Cardiac fibroblast (primary cell): ENCODE measurements around the gene WWC1.

ENCODE experiments used
- DNase-seq, 2 donors: peaks; one replicate each; pipeline versions ENCODE4 v3.0.0 to v3.0.0-alpha.2; 2010; ENCODE audit warnings: low read depth in 2 of 2
- H3K4me3 ChIP-seq, 2 donors: replicated peaks in 1 of 2; 1 replicate in 1 of 2; 2 replicates in 1 of 2; pipeline ENCODE4 v1.5.1; 2011; ENCODE audit warnings: low read depth in 2 of 2, low read length in 2 of 2, mild to moderate bottlenecking in 2 of 2, moderate library complexity in 1 of 2
- TF ChIP-seq, protein P1 (sequence below): IDR thresholded peaks from one replicate; pipeline ENCODE4 v1.5.1; 2011; ENCODE audit warnings: low read depth, mild to moderate bottlenecking, low read length, inconsistent platforms

The WWC1 gene

DNA sequence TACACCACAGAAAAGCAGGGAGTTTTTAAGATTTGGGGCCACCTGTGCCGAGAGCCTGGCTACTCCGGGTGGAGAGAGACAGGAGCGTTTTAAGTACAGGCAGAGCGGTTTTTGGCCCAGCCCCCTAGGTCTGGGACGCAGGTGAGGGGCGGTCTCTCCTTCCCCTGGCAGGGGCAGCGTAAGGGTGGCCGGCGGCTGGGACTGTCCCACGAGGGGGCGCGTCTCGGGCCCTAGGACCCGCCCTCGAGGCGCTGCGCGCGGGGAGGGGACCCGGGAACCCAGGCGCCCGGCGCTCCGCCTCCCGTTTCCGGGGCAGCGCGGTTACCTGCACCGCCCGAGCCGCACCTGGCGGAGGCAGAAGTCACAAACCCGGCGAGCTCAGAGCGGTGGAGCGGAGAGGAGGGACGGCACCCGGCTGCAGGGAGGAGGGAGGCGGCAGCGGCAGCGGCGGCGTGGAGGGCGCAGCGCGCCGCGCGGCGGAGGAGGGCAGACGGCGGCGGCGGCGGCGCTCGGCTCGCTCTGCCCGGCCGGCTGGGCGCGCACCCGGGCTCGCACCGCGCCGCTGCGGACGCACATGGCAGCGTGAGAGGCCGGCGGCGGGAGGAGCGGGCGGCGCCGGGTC is at the start of gene WWC1:
WWC1 (plus strand) TSS at position 304 of the 622 bp plus-strand sequence. CDS start 508 bp downstream, outside the sequence.
- DNase-seq: peak in 1 of 2 donors; percentile 37
- TF ChIP-seq, protein P1, sequence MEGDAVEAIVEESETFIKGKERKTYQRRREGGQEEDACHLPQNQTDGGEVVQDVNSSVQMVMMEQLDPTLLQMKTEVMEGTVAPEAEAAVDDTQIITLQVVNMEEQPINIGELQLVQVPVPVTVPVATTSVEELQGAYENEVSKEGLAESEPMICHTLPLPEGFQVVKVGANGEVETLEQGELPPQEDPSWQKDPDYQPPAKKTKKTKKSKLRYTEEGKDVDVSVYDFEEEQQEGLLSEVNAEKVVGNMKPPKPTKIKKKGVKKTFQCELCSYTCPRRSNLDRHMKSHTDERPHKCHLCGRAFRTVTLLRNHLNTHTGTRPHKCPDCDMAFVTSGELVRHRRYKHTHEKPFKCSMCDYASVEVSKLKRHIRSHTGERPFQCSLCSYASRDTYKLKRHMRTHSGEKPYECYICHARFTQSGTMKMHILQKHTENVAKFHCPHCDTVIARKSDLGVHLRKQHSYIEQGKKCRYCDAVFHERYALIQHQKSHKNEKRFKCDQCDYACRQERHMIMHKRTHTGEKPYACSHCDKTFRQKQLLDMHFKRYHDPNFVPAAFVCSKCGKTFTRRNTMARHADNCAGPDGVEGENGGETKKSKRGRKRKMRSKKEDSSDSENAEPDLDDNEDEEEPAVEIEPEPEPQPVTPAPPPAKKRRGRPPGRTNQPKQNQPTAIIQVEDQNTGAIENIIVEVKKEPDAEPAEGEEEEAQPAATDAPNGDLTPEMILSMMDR: no peak
- H3K4me3 ChIP-seq: peak within 1 kb of the TSS; percentile 50 to 52

DNA sequence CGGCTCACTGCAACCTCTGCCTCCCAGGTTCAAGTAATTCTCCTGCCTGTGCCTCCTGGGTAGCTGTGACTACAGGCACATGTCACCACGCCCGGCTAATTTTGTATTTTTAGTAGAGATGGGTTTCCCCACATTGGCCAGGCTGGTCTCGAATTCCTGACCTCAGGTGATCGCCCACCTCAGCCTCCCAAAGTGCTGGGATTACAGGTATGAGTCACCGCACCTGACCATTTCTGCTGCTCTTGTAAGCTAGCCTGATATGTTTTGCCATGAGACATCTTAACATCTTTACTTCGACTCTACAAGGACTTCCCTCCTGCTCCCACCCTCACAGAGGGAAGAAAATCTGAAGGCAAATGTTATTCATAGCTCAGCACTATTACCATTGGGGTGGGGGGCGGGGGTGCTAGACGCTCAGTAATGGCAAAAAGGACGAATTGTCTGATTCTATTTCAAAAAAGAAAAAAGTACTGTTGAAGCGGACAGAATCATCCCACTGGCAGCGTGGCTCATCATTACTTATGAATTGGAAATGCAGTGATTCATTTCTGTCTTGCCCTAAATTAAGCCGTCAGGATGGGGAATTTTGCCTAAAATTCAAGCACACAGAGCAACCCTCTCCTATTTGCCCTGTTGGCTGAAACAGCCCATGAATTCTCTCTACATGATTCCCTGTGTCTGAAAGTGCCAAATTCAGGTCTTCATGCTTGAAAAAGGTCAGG is 46.4 kb upstream of the WWC1 start:
- no peak overlapping the region for H3K4me3 ChIP-seq
- TF ChIP-seq, protein P1: no peak
- no peak for DNase-seq

DNA sequence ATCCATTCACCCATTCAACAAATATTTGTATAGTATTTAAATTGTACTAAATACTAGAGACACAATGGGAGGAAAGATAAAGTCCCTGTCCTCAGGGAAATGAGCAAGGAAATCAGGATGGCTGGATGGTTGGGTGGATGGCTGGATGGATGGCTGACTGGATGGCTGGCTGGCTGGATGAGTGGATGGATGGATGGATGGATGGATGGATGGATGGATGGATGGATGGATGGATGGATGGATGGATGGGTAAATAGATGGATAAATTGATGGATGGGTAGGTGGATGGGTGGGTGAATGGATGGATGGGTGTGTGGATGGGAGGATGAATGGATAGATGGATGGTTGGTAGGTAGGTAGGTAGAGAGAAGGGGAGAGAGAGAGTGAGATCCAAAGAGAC is 41.5 kb upstream of the WWC1 start:
- TF ChIP-seq, protein P1: no peak
- H3K4me3 ChIP-seq: no peak overlapping the region
- DNase-seq: no peak

DNA sequence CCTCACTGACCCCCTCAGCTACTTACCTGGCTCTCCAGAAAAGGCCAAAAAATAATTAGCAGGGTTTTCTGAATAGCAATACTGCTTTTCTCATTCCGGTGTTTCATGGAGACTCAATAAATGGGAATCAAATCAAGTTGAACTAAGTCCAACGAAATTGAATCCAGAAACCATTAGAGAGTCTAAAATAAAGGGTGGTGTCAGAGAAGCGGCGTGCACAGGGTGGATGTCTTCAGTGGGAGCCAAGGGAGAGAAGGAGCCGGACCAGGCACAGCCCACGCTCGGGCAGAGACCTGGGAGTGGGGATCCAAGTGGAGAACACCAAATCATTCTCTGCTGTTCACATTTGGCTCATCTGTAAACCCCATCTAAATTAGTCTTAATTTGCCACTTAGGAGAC is 40.2 kb upstream of the WWC1 start:
- TF ChIP-seq, protein P1: no peak
- H3K4me3 ChIP-seq: no peak overlapping the region
- no peak for DNase-seq

DNA sequence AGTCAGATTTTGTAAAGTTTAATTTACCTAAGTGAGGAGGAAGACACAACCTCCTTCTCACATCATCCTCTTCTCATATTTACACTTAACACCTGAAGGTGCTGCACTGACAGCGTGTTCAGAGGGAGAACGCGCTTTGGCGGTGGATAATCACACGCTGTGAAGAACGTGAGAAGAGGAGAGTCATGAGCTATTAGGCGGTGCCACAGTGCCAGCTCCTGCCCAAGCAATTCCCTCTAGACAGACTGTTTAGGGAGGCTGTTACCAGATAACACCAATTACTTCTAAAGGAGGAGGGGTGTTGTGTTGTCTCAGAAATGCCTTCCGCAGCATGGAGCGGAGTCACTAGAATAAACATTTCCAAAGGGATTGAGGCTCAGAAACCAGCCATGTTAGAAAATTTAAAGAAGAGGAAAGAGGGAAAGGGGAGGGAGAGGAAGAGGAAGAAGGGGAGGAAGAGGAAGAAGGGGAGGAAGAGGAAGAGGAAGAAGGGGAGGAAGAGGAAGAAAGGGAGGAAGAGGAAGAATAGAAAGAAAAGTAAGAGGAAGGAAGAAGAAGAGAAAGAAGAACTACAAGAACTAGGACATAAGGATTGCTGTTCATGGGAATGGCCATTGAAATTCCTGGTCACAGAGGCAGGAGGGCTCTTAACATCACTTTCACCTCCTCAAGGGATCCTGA is 37.3 kb upstream of the WWC1 start:
- H3K4me3 ChIP-seq: no peak overlapping the region
- TF ChIP-seq, protein P1: no peak
- no peak for DNase-seq

DNA sequence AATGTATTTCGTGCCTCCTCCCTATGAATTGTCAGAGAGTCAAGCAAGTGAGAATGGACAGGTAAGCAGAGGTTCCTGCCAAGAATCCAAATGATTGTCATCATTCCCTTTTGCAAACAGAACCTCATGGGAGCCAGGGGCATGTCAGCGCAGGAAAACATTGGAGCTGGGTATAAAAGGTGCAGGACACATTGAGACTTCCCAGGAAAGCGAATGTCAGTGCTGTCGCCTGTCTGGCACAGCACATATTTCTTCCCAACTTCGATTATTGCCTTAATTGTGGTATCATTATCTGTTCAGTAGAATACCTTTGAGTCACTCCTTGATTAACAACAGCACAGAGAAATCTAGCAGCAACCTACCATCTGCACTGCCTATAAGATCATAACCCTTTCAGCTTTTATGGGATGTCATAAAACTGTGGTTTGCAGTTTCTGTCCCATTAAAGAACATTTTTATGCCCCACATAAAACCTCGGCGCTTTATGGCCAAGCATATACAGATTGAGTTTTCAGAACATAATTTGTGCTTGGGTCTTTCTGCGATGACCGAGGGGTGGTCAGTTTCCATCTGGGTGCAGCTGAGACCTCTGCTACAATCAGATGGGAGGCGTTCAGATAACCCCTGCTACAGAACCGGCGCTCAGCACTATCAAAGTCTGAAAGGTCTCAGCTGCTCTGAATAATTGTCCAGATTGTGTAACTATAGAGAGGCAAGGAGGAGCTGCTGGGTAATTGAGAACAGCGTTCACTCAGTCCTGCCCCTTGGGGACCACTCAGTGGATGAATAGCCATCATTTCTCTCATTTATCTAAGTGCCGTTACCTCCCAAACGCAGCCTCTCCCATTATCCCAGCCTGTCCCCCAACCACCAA is 30.9 kb upstream of the WWC1 start:
- DNase-seq: peak in 1 of 2 donors; percentile 8
- H3K4me3 ChIP-seq: no peak overlapping the region
- TF ChIP-seq, protein P1: no peak
